ENCODE data around the gene NRG3.

Gene NRG3

DNA sequence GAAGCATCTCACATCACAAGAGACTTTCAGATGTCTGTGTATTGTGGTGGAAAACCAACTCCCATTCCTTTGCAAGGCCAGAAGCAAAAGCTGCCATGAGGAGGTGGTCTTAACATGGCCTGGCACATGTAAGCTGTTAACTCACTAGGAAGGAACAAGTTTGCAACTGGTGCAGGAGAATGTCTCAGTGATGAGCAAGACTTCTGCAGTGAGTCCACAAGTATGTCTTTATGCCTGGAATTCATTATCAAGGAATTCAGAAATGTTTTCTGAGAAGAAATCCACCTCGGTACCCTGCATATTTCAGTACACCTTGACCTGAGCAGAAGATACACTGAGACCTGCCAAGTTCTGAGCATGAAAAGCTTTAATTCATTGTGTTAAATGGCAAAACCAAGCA, 1033.1 kb downstream of the NRG3 start:
- Histone ChIP-seq H3K36me3 (ENCODE audit: control insufficient read depth in 2 of 2, insufficient read depth in 1 of 2, low read length in 2 of 2) (no peaks in the 10 kb centered on the region), H3K27ac (ENCODE audit: extremely low read depth, low read depth, low read length) (no peak overlapping the region), H3K4me1 (ENCODE audit: control insufficient read depth, insufficient read depth, low read length) (no peaks in the 10 kb centered on the region), H3K4me3 (ENCODE audit: low read depth, low read length) (no peak overlapping the region), H3K9me3 (ENCODE audit: control insufficient read depth, insufficient read depth, low read depth, low read length) (no peaks in the 10 kb centered on the region)
- ChIA-PET CTCF (no interaction called here), POLR2A (no interaction called here)
- TF ChIP-seq ZNF202 (tag by site-specific recombination; IDR thresholded peaks at IDR 0.05; ENCODE audit: borderline replicate concordance): no peak
- TF ChIP-seq, protein P1, sequence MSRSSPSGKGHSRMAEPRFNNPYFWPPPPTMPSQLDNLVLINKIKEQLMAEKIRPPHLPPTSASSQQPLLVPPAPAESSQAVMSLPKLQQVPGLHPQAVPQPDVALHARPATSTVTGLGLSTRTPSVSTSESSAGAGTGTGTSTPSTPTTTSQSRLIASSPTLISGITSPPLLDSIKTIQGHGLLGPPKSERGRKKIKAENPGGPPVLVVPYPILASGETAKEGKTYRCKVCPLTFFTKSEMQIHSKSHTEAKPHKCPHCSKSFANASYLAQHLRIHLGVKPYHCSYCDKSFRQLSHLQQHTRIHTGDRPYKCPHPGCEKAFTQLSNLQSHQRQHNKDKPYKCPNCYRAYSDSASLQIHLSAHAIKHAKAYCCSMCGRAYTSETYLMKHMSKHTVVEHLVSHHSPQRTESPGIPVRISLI (tag by site-specific recombination; IDR thresholded peaks at IDR 0.05): no peak
- no peak for TF ChIP-seq ZNF610 (tag by site-specific recombination; IDR thresholded peaks at IDR 0.05; ENCODE audit: borderline replicate concordance)
- TF ChIP-seq, protein P2, sequence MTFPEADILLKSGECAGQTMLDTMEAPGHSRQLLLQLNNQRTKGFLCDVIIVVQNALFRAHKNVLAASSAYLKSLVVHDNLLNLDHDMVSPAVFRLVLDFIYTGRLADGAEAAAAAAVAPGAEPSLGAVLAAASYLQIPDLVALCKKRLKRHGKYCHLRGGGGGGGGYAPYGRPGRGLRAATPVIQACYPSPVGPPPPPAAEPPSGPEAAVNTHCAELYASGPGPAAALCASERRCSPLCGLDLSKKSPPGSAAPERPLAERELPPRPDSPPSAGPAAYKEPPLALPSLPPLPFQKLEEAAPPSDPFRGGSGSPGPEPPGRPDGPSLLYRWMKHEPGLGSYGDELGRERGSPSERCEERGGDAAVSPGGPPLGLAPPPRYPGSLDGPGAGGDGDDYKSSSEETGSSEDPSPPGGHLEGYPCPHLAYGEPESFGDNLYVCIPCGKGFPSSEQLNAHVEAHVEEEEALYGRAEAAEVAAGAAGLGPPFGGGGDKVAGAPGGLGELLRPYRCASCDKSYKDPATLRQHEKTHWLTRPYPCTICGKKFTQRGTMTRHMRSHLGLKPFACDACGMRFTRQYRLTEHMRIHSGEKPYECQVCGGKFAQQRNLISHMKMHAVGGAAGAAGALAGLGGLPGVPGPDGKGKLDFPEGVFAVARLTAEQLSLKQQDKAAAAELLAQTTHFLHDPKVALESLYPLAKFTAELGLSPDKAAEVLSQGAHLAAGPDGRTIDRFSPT (tag by site-specific recombination; IDR thresholded peaks at IDR 0.05): no peak
- no peak for TF ChIP-seq OVOL3 (tag by site-specific recombination; IDR thresholded peaks at IDR 0.05)
- no peak for TF ChIP-seq HOXA7 (CRISPR knock-in tag; IDR thresholded peaks at IDR 0.05; ENCODE audit: borderline replicate concordance)
- TF ChIP-seq, protein P3, sequence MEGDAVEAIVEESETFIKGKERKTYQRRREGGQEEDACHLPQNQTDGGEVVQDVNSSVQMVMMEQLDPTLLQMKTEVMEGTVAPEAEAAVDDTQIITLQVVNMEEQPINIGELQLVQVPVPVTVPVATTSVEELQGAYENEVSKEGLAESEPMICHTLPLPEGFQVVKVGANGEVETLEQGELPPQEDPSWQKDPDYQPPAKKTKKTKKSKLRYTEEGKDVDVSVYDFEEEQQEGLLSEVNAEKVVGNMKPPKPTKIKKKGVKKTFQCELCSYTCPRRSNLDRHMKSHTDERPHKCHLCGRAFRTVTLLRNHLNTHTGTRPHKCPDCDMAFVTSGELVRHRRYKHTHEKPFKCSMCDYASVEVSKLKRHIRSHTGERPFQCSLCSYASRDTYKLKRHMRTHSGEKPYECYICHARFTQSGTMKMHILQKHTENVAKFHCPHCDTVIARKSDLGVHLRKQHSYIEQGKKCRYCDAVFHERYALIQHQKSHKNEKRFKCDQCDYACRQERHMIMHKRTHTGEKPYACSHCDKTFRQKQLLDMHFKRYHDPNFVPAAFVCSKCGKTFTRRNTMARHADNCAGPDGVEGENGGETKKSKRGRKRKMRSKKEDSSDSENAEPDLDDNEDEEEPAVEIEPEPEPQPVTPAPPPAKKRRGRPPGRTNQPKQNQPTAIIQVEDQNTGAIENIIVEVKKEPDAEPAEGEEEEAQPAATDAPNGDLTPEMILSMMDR (tag by site-specific recombination; IDR thresholded peaks at IDR 0.05): no peak
- TF ChIP-seq, protein P4, sequence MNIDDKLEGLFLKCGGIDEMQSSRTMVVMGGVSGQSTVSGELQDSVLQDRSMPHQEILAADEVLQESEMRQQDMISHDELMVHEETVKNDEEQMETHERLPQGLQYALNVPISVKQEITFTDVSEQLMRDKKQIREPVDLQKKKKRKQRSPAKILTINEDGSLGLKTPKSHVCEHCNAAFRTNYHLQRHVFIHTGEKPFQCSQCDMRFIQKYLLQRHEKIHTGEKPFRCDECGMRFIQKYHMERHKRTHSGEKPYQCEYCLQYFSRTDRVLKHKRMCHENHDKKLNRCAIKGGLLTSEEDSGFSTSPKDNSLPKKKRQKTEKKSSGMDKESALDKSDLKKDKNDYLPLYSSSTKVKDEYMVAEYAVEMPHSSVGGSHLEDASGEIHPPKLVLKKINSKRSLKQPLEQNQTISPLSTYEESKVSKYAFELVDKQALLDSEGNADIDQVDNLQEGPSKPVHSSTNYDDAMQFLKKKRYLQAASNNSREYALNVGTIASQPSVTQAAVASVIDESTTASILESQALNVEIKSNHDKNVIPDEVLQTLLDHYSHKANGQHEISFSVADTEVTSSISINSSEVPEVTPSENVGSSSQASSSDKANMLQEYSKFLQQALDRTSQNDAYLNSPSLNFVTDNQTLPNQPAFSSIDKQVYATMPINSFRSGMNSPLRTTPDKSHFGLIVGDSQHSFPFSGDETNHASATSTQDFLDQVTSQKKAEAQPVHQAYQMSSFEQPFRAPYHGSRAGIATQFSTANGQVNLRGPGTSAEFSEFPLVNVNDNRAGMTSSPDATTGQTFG (tag by site-specific recombination; IDR thresholded peaks at IDR 0.05; ENCODE audit: borderline replicate concordance): no peak

DNA sequence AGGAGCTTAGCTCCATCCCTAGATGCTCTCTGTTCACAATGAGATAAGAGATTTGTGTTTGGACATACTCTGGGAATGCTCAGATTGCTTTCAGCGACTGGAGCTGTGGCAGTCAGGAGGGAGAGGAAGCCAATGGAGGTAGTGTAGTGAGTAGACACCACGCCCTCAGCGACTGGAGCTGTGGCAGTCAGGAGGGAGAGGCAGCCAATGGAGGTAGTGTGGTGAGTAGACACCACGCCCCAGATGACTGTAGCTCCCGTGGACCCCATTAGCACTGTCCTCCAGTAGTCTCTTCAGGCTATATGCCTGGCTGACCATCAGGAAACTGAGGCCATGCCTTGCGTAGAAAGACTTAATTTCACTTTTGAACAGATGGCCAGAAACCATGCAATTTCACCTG, 1033.8 kb downstream of the NRG3 start:
- Histone ChIP-seq H3K27ac (ENCODE audit: extremely low read depth, low read depth, low read length) (no peak overlapping the region), H3K4me1 (ENCODE audit: control insufficient read depth, insufficient read depth, low read length) (no peaks in the 10 kb centered on the region), H3K9me3 (ENCODE audit: control insufficient read depth, insufficient read depth, low read depth, low read length) (no peaks in the 10 kb centered on the region), H3K36me3 (ENCODE audit: control insufficient read depth in 2 of 2, insufficient read depth in 1 of 2, low read length in 2 of 2) (no peaks in the 10 kb centered on the region), H3K4me3 (ENCODE audit: low read depth, low read length) (no peak overlapping the region)
- ChIA-PET CTCF (no interaction called here), POLR2A (no interaction called here)
- no peak for TF ChIP-seq ZNF621 (tag by site-specific recombination; IDR thresholded peaks at IDR 0.05)
- no peak for TF ChIP-seq ZNF112 (tag by site-specific recombination; IDR thresholded peaks at IDR 0.05)
- no peak for TF ChIP-seq ZNF391 (tag by site-specific recombination; IDR thresholded peaks at IDR 0.05; ENCODE audit: borderline replicate concordance, low read depth)
- no peak for TF ChIP-seq SCRT1 (tag by site-specific recombination; IDR thresholded peaks at IDR 0.05; ENCODE audit: borderline replicate concordance)
- no peak for TF ChIP-seq ZNF664 (tag by site-specific recombination; IDR thresholded peaks at IDR 0.05)
- TF ChIP-seq ZNF548 (tag by site-specific recombination; IDR thresholded peaks at IDR 0.05): no peak
- no peak for TF ChIP-seq IKZF3 (tag by site-specific recombination; IDR thresholded peaks at IDR 0.05)
- no peak for TF ChIP-seq ZNF623 (tag by site-specific recombination; IDR thresholded peaks at IDR 0.05)
- TF ChIP-seq, protein P3 (tag by site-specific recombination; IDR thresholded peaks at IDR 0.05): no peak
- TF ChIP-seq, protein P5, sequence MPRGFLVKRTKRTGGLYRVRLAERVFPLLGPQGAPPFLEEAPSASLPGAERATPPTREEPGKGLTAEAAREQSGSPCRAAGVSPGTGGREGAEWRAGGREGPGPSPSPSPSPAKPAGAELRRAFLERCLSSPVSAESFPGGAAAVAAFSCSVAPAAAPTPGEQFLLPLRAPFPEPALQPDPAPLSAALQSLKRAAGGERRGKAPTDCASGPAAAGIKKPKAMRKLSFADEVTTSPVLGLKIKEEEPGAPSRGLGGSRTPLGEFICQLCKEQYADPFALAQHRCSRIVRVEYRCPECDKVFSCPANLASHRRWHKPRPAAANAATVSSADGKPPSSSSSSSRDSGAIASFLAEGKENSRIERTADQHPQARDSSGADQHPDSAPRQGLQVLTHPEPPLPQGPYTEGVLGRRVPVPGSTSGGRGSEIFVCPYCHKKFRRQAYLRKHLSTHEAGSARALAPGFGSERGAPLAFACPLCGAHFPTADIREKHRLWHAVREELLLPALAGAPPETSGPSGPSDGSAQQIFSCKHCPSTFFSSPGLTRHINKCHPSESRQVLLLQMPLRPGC (tag by site-specific recombination; IDR thresholded peaks at IDR 0.05): no peak
- TF ChIP-seq, protein P6, sequence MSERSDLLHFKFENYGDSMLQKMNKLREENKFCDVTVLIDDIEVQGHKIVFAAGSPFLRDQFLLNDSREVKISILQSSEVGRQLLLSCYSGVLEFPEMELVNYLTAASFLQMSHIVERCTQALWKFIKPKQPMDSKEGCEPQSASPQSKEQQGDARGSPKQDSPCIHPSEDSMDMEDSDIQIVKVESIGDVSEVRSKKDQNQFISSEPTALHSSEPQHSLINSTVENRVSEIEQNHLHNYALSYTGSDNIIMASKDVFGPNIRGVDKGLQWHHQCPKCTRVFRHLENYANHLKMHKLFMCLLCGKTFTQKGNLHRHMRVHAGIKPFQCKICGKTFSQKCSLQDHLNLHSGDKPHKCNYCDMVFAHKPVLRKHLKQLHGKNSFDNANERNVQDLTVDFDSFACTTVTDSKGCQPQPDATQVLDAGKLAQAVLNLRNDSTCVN (tag by site-specific recombination; optimal IDR thresholded peaks at IDR 0.05): no peak
- no peak for TF ChIP-seq ZEB2 (tag by site-specific recombination; IDR thresholded peaks at IDR 0.05)
- TF ChIP-seq, protein P7, sequence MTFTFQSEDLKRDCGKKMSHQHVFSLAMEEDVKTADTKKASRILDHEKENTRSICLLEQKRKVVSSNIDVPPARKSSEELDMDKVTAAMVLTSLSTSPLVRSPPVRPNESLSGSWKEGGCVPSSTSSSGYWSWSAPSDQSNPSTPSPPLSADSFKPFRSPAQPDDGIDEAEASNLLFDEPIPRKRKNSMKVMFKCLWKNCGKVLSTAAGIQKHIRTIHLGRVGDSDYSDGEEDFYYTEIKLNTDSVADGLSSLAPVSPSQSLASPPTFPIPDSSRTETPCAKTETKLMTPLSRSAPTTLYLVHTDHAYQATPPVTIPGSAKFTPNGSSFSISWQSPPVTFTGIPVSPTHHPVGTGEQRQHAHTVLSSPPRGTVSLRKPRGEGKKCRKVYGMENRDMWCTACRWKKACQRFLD (tag by site-specific recombination; IDR thresholded peaks at IDR 0.05): no peak
- TF ChIP-seq ZNF248 (tag by site-specific recombination; IDR thresholded peaks at IDR 0.05): no peak

All from HEK293 (cell line).